Activated CD8-positive, alpha-beta memory T cell treated with anti-CD3 and anti-CD28 coated beads, Interleukin-2, amount 50 U/mL, for 24 hours (primary cell): ENCODE measurements around the gene HIPK2.
"Not testable (repeated sequence)": the region's sequence is repeated elsewhere in the genome, so short reads cannot be mapped to it uniquely, and the experiment has no call there.

Experiments
- DNase-seq: peaks from one replicate; pipeline ENCODE4 v3.0.0-alpha.2; 2020; ENCODE audit errors: extremely low read depth

Gene HIPK2

GRCh38 chr7:139567647-139568345, 210.0 kb downstream of the HIPK2 start:
- DNase-seq, result no peak

DNA sequence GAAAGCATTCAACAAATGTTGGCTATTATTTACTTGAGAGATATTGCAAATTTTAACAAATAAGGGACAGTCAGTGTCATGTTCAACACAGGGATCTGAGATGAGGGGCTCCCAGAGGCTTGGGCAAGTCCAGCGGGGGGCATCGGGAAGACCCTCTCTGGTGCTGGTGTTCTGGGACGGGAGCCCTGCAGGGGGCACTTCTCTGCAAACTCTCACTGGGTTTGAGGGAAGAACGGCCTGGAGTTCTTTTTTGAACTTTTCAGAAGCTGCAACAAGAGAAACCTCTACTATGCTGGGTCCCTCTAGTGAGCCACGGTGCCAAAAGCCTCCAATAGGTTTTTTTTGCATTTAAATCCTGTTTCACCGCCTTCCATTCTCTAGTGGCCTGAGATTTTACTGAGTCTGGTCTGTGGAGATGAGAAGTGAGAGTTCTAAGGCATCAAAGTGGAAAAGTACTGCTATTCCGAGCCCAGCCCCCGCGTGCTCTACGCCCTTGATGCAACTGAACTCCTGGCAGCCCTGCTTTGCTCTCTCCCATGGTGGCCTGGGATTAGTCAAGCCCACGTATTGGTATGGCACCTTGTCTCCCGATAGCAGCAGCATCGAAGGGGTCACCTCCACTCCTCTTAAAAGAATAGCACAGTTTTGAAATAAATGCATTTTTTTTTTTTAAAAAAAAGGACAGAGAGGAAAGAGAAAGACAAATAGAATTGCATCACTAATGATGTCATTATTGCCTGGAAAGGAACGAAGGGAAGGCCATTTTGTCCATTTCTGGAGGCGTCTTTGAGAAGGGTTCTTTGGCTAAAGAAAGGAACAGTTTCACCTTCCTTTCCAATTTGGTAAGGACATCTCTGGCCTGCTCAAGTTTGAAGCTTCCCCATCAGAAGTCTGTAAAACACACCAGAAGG, 210.8 kb downstream of the HIPK2 start:
- no peak for DNase-seq

- DNase-seq, result no peak
Observed at GRCh38 chr7:139566075-139566474, 211.7 kb downstream of the HIPK2 start.

GRCh38 chr7:139563856-139564255, 213.9 kb downstream of the HIPK2 start:
- no peak for DNase-seq

- DNase-seq, result no peak
Observed at GRCh38 chr7:139562961-139563565, 214.7 kb downstream of the HIPK2 start.

- no peak for DNase-seq
Observed at GRCh38 chr7:139562491-139562890, 215.3 kb downstream of the HIPK2 start.

GRCh38 chr7:139560678-139561077, 217.1 kb downstream of the HIPK2 start:
- DNase-seq, result no peak

- DNase-seq, result no peak
Observed at GRCh38 chr7:139560199-139560598, 217.6 kb downstream of the HIPK2 start.

GRCh38 chr7:139559364-139560105, 218.3 kb downstream of the HIPK2 start:
- DNase-seq, result no peak

DNA sequence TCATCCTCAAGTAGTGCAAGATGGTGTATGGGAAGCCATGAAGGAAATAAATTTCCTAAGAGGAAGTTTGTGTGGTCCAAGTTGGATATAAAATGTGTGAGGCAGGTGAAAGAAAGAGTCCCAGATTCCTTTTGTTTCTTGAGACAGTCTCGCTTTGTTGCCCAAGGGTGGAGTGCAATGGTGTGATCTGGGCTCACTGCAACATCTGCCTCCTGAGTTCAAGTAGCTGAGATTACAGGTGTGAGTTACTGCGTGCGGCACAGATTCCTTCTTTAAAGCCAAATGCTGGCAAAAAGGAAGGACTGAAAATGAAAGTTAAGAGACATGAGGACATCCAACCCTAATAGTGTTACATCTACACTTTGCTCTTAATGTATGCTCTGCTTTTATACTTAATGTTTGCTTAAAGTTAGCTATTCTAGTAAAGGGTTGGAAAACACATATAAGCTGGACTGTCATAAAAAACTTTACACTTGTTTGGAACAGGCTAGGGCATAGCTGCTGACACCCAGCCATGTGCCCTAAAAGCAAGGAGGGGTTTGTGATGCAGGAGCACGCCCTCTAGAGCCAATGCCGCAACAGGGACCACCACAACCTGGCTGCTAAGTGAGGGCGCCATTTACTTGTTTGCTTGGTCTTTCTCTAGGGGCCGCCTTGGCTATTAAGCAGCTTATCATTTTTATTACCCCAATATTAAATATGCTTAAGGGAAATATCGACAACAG, 219.8 kb downstream of the HIPK2 start:
- DNase-seq, result no peak

DNA sequence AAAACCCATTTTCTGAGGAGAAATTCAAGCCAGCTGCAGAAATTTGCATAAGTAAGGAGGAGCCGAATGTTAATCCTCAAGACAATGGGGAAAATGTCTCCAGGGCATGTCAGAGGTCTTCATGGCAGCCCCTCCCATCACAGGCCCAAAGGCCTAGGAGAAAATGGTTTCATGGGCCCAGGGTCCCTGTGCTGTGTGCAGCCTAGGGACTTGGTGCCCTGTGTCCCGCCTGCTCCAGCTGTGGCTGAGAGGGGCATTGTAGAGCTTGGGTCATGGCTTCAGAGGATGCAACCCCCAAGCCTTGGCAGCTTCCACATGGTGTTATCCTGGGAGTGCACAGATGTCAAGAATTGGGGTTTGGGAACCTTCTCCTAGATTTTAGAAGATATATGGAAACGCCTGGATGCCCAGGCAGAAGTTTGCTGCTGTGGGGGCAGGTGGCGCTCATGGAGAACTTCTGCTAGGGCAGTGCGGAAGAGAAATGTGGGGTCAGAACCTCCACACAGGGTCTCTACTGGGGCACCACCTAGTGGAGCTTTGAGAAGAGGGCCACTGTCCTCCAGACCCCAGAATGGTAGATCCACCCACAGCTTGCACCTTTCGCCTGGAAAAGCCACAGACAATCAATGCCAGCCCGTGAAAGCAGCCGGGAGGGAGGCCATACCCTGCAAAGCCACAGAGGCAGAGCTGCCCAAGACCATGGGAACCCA, 223.7 kb downstream of the HIPK2 start:
- not testable (repeated sequence) for DNase-seq

GRCh38 chr7:139548302-139549028, 229.3 kb downstream of the HIPK2 start:
- no peak for DNase-seq

GRCh38 chr7:139544645-139545044, 233.2 kb downstream of the HIPK2 start:
- no peak for DNase-seq

DNA sequence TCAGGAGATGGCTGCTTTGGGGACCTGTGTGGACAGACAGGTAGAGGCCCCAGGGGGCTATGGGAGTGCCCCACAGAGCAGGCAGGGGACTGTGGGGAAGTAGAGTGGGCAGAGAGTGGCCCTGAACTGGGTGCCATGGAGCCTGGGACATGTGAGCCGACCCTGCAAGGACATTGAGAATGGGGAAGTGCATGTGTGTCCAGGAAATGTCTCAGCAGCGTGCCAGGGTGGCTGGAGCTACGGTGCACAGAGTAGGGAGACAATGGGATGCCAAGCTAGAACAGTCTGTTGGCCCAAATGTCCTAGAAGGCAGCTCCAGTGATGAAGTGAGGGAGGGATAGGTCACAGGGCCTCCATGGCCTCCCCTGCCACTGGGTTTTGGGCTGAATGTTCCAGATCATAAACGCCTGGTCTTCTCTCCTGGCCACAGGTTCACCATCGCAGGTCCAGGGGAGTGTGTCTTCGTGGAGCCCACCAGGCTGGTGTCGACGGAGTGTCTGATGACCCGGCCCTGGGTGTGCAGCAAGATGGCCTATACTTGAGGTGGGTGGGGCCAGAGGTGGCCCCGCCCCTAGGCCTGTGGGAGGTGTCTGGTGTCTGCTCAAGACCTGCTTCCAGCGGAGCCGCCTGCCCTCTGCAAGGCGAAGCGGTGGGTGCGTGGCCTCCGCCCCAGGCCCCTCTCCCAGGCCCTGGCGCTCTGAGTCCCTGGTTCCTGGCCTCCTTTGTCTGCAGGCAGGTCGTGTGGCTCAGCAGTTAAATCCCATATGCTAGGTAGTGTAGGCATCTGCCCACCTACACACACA, 233.8 kb downstream of the HIPK2 start:
- DNase-seq, result no peak

DNA sequence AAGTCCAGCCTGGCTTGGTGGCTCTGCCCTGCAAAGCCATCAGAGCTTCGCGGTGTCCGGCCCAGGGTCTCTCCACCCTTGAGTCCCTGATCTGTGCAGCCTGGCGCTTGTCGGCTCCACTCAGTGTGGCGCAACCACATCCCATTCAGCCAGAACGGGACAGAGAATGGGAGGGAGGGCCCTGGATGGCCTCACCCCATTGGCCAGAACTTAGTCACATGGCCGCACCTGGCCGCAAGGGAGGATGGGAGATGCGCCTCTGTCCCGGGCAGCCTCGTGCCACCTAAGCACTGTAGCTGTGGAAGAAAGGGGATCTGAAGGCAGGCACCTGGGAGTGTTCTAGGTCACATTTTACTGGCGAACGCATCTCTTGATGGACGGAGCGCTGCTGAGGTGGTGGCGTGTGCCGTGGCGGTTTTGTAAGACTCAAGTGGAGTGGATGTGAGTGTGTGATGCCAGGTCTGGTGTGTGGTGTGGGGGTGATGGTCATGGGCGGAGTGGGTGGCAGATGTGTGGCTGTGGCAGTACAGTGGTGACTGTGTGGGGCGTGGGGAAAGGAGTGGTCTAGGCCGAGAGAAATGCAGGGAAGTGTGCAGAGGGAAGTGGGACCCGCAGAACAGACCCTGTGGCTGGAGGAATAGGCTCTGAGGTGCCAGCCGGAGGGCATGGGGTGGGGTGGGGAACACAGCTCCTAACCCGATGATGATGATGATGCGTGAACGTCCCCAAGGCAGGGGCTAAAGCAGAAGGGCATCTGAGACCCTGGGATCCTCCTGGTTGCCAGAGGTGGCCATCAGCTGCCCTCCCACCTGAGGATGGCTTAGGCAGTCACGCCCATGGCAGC, 235.3 kb downstream of the HIPK2 start:
- no peak for DNase-seq

GRCh38 chr7:139541600-139542307, 236.0 kb downstream of the HIPK2 start:
- no peak for DNase-seq

- DNase-seq, result no peak
Observed at GRCh38 chr7:139540203-139540602, 237.6 kb downstream of the HIPK2 start.
